ENCODE results near the gene VILL. TPM values are rescaled to one million over a fixed set of nuclear protein-coding genes. Genes with fewer than 3 reads are reported as not detected.

Gene VILL
- total RNA-seq, 4 donors from 2014 or later, result 1.8 to 18.7 (median 6.3) TPM

GRCh38 chr3:37944391-37944842 lies 46.2 kb upstream of the VILL start:
- H3K4me3 ChIP-seq, result no peak overlapping the region
- DNase-seq, result no peak
- no peaks in the 10 kb centered on the region for H3K9me3 ChIP-seq
- no peaks in the 10 kb centered on the region for H3K36me3 ChIP-seq
- no peaks in the 10 kb centered on the region for H3K4me1 ChIP-seq
- H3K27ac ChIP-seq, result peak overlapping the region; percentile 67 to 78
- TF ChIP-seq CTCF (IDR thresholded peaks at IDR 0.05) (no peak), POLR2A (IDR thresholded peaks at IDR 0.05) (no peak)
- no peaks in the 10 kb centered on the region for H3K27me3 ChIP-seq
- intact Hi-C loops (cut with DNase I; ENCODE audit: low total_unique reads), result no loop called here

GRCh38 chr3:37945156-37945806 lies 45.3 kb upstream of the VILL start:
- no peaks in the 10 kb centered on the region for H3K27me3 ChIP-seq
- no peak overlapping the region for H3K4me3 ChIP-seq
- no peaks in the 10 kb centered on the region for H3K4me1 ChIP-seq
- no peaks in the 10 kb centered on the region for H3K36me3 ChIP-seq
- intact Hi-C loops (cut with DNase I; ENCODE audit: low total_unique reads), result no loop called here
- H3K27ac ChIP-seq, result peak overlapping the region; percentile 67 to 78
- no peaks in the 10 kb centered on the region for H3K9me3 ChIP-seq
- no peak for DNase-seq
- no peak for TF ChIP-seq CTCF (IDR thresholded peaks at IDR 0.05)
- TF ChIP-seq POLR2A (IDR thresholded peaks at IDR 0.05), result no peak

- no peak for TF ChIP-seq POLR2A (IDR thresholded peaks at IDR 0.05)
- H3K4me1 ChIP-seq, result no peaks in the 10 kb centered on the region
- peak in 1 of 2 donors; percentile 39 for DNase-seq
- intact Hi-C loops (cut with DNase I; ENCODE audit: low total_unique reads), result no loop called here
- no peak overlapping the region for H3K4me3 ChIP-seq
- H3K27me3 ChIP-seq, result no peaks in the 10 kb centered on the region
- no peaks in the 10 kb centered on the region for H3K36me3 ChIP-seq
- peak overlapping the region; percentile 67 to 78 for H3K27ac ChIP-seq
- no peaks in the 10 kb centered on the region for H3K9me3 ChIP-seq
These were observed 44.6 kb upstream of the VILL start for GRCh38 chr3:37945807-37946530.

- no peaks in the 10 kb centered on the region for H3K9me3 ChIP-seq
- TF ChIP-seq CTCF (IDR thresholded peaks at IDR 0.05) (no peak), POLR2A (IDR thresholded peaks at IDR 0.05) (no peak)
- H3K27ac ChIP-seq, result peak overlapping the region; percentile 67 to 78
- DNase-seq, result no peak
- H3K36me3 ChIP-seq, result no peaks in the 10 kb centered on the region
- H3K4me3 ChIP-seq, result no peak overlapping the region
- intact Hi-C loops (cut with DNase I; ENCODE audit: low total_unique reads), result no loop called here
- H3K4me1 ChIP-seq, result no peaks in the 10 kb centered on the region
- no peaks in the 10 kb centered on the region for H3K27me3 ChIP-seq
These were observed 44.1 kb upstream of the VILL start for GRCh38 chr3:37946531-37946889.

GRCh38 chr3:37949866-37950265 lies 40.7 kb upstream of the VILL start:
- H3K4me1 ChIP-seq, result no peaks in the 10 kb centered on the region
- no peak overlapping the region for H3K4me3 ChIP-seq
- no peak for TF ChIP-seq POLR2A (IDR thresholded peaks at IDR 0.05)
- no peak for TF ChIP-seq CTCF (IDR thresholded peaks at IDR 0.05)
- intact Hi-C loops (cut with DNase I; ENCODE audit: low total_unique reads), result no loop called here
- H3K9me3 ChIP-seq, result no peaks in the 10 kb centered on the region
- no peaks in the 10 kb centered on the region for H3K27me3 ChIP-seq
- H3K27ac ChIP-seq, result no peak overlapping the region
- no peak for DNase-seq
- H3K36me3 ChIP-seq, result no peaks in the 10 kb centered on the region
